ENCODE data around the gene IL10. TPM values are rescaled to one million over a fixed set of nuclear protein-coding genes. Genes with fewer than 3 reads are reported as not detected.

The IL10 gene
- total and polyA plus RNA-seq, 2 donors from 2014 or later: 0.49 to 2.5 TPM

DNA sequence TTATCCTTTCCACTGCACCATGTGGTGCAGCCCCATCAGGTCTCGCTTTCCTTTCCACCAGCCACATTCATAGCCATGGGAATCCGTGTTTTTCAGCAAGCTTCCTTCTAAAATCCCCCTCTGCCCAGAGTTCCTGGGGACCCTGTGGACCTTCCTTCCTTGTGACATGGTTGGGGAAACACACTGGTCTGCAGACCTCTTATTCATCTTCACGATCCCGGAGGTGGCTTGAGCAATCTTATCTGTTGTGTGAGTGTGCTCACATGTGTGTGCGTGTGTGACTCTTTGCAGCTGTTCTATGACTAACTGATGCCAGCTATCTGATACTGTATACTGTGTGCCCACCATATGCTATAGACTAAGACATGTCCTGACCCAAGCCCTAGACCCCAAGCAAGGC, 15.6 kb upstream of the IL10 start:
- FAIRE-seq (no peak), DNase-seq (no peak)
- Histone ChIP-seq H3K36me3 (ENCODE audit: control insufficient read depth in 2 of 3, insufficient read depth in 3 of 3, low read length in 3 of 3) (no peaks in the 10 kb centered on the region), H3K9me3 (ENCODE audit: control insufficient read depth in 2 of 3, insufficient read depth in 1 of 3, low read length in 3 of 3) (no peaks in the 10 kb centered on the region), H3K27me3 (ENCODE audit: control insufficient read depth, insufficient read depth, low read length) (no peaks in the 10 kb centered on the region), H3K4me1 (ENCODE audit: control insufficient read depth in 2 of 3, insufficient read depth in 2 of 3, low read depth in 1 of 3, low read length in 3 of 3) (no peaks in the 10 kb centered on the region), H3K4me3 (ENCODE audit: low read length in 3 of 3) (no peak overlapping the region), H3K27ac (ENCODE audit: low read depth in 2 of 2, low read length in 2 of 2) (no peak overlapping the region), H3K9ac (ENCODE audit: low read length in 3 of 3) (no peak overlapping the region)
- intact Hi-C loops (cut with DNase I): no loop called here
- TF ChIP-seq, protein P1, sequence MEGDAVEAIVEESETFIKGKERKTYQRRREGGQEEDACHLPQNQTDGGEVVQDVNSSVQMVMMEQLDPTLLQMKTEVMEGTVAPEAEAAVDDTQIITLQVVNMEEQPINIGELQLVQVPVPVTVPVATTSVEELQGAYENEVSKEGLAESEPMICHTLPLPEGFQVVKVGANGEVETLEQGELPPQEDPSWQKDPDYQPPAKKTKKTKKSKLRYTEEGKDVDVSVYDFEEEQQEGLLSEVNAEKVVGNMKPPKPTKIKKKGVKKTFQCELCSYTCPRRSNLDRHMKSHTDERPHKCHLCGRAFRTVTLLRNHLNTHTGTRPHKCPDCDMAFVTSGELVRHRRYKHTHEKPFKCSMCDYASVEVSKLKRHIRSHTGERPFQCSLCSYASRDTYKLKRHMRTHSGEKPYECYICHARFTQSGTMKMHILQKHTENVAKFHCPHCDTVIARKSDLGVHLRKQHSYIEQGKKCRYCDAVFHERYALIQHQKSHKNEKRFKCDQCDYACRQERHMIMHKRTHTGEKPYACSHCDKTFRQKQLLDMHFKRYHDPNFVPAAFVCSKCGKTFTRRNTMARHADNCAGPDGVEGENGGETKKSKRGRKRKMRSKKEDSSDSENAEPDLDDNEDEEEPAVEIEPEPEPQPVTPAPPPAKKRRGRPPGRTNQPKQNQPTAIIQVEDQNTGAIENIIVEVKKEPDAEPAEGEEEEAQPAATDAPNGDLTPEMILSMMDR (IDR thresholded peaks at IDR 0.05; ENCODE audit: borderline replicate concordance, extremely low read depth, insufficient read depth): no peak

DNA sequence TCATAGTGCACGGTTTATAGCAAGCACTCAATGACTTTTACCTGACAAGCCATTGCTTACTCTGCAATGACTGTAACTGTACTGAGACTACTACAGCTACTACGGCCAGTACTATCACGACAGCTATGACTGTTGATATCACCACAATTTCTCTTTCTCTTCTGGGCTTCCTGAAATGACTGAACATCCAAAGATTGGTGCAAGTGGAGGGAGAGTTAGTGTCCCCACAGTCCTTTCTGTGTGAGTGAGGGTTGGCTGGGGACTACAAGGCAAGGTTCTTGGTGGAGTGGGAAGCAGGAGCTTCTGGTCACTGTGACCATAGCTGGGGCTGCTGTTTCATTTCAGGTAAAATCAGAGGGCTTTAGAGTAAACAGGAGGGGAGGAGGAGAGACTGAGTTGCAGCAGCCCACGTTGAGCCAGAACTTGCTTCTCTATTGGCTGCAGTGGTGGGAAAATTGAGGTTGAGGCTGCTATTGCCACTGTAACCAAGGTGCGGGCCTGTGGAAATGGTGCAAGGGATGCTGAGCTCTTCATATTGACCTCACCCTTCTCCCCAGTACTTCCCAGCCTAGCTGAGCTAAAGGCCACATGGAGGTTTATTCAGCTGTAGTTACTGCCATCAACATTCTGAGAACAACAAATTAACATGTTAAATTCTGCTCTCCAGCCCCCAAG, 14.1 kb upstream of the IL10 start:
- no peaks in the 10 kb centered on the region for H3K9me3 ChIP-seq (ENCODE audit: control insufficient read depth in 2 of 3, insufficient read depth in 1 of 3, low read length in 3 of 3)
- H3K36me3 ChIP-seq (ENCODE audit: control insufficient read depth in 2 of 3, insufficient read depth in 3 of 3, low read length in 3 of 3): no peaks in the 10 kb centered on the region
- no peak overlapping the region for H3K4me3 ChIP-seq (ENCODE audit: low read length in 3 of 3)
- TF ChIP-seq, protein P1 (IDR thresholded peaks at IDR 0.05; ENCODE audit: borderline replicate concordance, extremely low read depth, insufficient read depth): no peak
- FAIRE-seq (no peak), DNase-seq (no peak)
- no peaks in the 10 kb centered on the region for H3K4me1 ChIP-seq (ENCODE audit: control insufficient read depth in 2 of 3, insufficient read depth in 2 of 3, low read depth in 1 of 3, low read length in 3 of 3)
- H3K27ac ChIP-seq (ENCODE audit: low read depth in 2 of 2, low read length in 2 of 2): no peak overlapping the region
- no peak overlapping the region for H3K9ac ChIP-seq (ENCODE audit: low read length in 3 of 3)
- intact Hi-C loops (cut with DNase I): no loop called here
- no peaks in the 10 kb centered on the region for H3K27me3 ChIP-seq (ENCODE audit: control insufficient read depth, insufficient read depth, low read length)

DNA sequence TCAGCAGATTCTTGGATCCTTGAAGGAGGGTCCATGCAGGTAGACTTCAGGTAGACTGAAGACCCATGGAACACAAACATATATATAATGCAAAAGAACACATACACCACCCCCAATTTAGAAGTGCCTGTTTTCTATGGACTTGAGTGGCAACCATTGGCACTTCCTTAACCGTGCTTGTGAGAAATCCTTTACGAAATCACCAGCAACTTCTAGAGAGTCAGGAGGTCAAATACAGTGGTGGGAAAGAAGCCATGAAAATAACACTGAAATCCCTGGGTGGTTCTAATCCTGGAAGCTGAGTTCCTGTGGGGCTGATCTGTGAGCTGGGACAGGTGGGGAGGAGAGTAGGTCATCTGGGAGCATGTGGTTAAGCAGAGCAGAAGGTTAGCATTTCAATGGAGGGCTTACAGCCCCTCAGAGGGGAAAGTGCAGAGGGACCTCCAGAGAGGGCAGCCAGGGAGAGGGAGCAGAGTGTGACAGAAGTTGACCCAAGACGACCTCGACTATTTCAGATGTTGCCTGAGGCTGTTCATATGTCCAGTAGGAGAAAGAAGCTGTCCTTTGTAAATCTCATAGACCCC, 13.0 kb upstream of the IL10 start:
- DNase-seq (no peak), FAIRE-seq (no peak)
- H3K4me3 ChIP-seq (ENCODE audit: low read length in 3 of 3): no peak overlapping the region
- H3K27me3 ChIP-seq (ENCODE audit: control insufficient read depth, insufficient read depth, low read length): no peaks in the 10 kb centered on the region
- no peak overlapping the region for H3K9ac ChIP-seq (ENCODE audit: low read length in 3 of 3)
- H3K27ac ChIP-seq (ENCODE audit: low read depth in 2 of 2, low read length in 2 of 2): no peak overlapping the region
- no peaks in the 10 kb centered on the region for H3K36me3 ChIP-seq (ENCODE audit: control insufficient read depth in 2 of 3, insufficient read depth in 3 of 3, low read length in 3 of 3)
- no peaks in the 10 kb centered on the region for H3K9me3 ChIP-seq (ENCODE audit: control insufficient read depth in 2 of 3, insufficient read depth in 1 of 3, low read length in 3 of 3)
- TF ChIP-seq, protein P1 (IDR thresholded peaks at IDR 0.05; ENCODE audit: borderline replicate concordance, extremely low read depth, insufficient read depth): no peak
- intact Hi-C loops (cut with DNase I): no loop called here
- H3K4me1 ChIP-seq (ENCODE audit: control insufficient read depth in 2 of 3, insufficient read depth in 2 of 3, low read depth in 1 of 3, low read length in 3 of 3): no peaks in the 10 kb centered on the region

All from kidney (tissue), 14 donors.